Skeletal muscle satellite cell (primary cell): ENCODE results near the gene PTPRD.

ENCODE experiments used
- H3K27me3 ChIP-seq: 2 replicates; pipeline ENCODE4 v1.7.0; 2013; ENCODE audit warnings: low read length; ENCODE audit not compliant: control insufficient read depth, insufficient read depth
- H3K36me3 ChIP-seq: 2 replicates; pipeline ENCODE4 v1.7.0; 2013; ENCODE audit warnings: mild to moderate bottlenecking, control low read depth, low read length; ENCODE audit not compliant: insufficient read depth
- H3K4me1 ChIP-seq: 2 replicates; pipeline ENCODE4 v1.7.0; 2013; ENCODE audit warnings: low read length; ENCODE audit not compliant: control insufficient read depth, insufficient read depth
- H3K4me2 ChIP-seq: 2 replicates; pipeline ENCODE4 v1.7.0; 2013; ENCODE audit warnings: mild to moderate bottlenecking, low read length
- H3K4me3 ChIP-seq: 2 replicates; pipeline ENCODE4 v1.7.0; 2013; ENCODE audit warnings: low read length
- H3K9ac ChIP-seq: 2 replicates; pipeline ENCODE4 v1.7.0; 2013; ENCODE audit warnings: mild to moderate bottlenecking, low read depth, low read length, moderate library complexity
- H3K9me3 ChIP-seq: replicated peaks from 2 replicates; pipeline ENCODE4 v1.7.0; 2013; ENCODE audit warnings: mild to moderate bottlenecking, control low read depth, low read length

Gene PTPRD

GRCh38 chr9:8366161-8366926 is 2246.5 kb downstream of the PTPRD start:
- H3K27me3 ChIP-seq, result no peaks in the 10 kb centered on the region
- peaks cover 31% of the 10 kb centered on the region for H3K4me1 ChIP-seq
- peak overlapping the region; percentile 1 for H3K9ac ChIP-seq
- H3K36me3 ChIP-seq, result no peaks in the 10 kb centered on the region
- no peak overlapping the region for H3K4me3 ChIP-seq
- peak overlapping the region; percentile 45 for H3K4me2 ChIP-seq
- H3K9me3 ChIP-seq, result no peaks in the 10 kb centered on the region

- H3K9me3 ChIP-seq, result no peaks in the 10 kb centered on the region
These were observed 2247.2 kb downstream of the PTPRD start for GRCh38 chr9:8365466-8366160.

GRCh38 chr9:8365029-8365428 is 2247.8 kb downstream of the PTPRD start:
- Histone ChIP-seq H3K4me2 (peak overlapping the region; percentile 45), H3K27me3 (no peaks in the 10 kb centered on the region), H3K9me3 (no peaks in the 10 kb centered on the region), H3K4me1 (peaks cover 31% of the 10 kb centered on the region), H3K36me3 (no peaks in the 10 kb centered on the region), H3K9ac (no peak overlapping the region), H3K4me3 (peak overlapping the region; percentile 1)

More at GRCh38 chr9:8365466-8366160, 2247.2 kb downstream of the PTPRD start:
- H3K9ac ChIP-seq, result no peak overlapping the region
- H3K4me1 ChIP-seq, result peaks cover 31% of the 10 kb centered on the region
- H3K27me3 ChIP-seq, result no peaks in the 10 kb centered on the region
- no peaks in the 10 kb centered on the region for H3K36me3 ChIP-seq
- peak overlapping the region; percentile 45 for H3K4me2 ChIP-seq
- peak overlapping the region; percentile 1 for H3K4me3 ChIP-seq

- Histone ChIP-seq H3K27me3 (no peaks in the 10 kb centered on the region), H3K9me3 (no peaks in the 10 kb centered on the region), H3K36me3 (no peaks in the 10 kb centered on the region), H3K9ac (no peak overlapping the region), H3K4me3 (no peak overlapping the region), H3K4me2 (no peak overlapping the region), H3K4me1 (peaks cover 31% of the 10 kb centered on the region)
These were observed 2248.6 kb downstream of the PTPRD start for GRCh38 chr9:8364026-8364752.

- no peaks in the 10 kb centered on the region for H3K9me3 ChIP-seq
- H3K9ac ChIP-seq, result no peak overlapping the region
- no peak overlapping the region for H3K4me3 ChIP-seq
- H3K4me1 ChIP-seq, result peaks cover 31% of the 10 kb centered on the region
- H3K27me3 ChIP-seq, result no peaks in the 10 kb centered on the region
- no peaks in the 10 kb centered on the region for H3K36me3 ChIP-seq
- no peak overlapping the region for H3K4me2 ChIP-seq
These were observed 2250.6 kb downstream of the PTPRD start for GRCh38 chr9:8362250-8362649.

GRCh38 chr9:8361364-8361763 is 2251.4 kb downstream of the PTPRD start:
- peaks cover 22% of the 10 kb centered on the region for H3K4me1 ChIP-seq
- no peaks in the 10 kb centered on the region for H3K36me3 ChIP-seq
- H3K4me2 ChIP-seq, result no peak overlapping the region
- H3K27me3 ChIP-seq, result no peaks in the 10 kb centered on the region
- H3K9ac ChIP-seq, result no peak overlapping the region
- no peak overlapping the region for H3K4me3 ChIP-seq
- H3K9me3 ChIP-seq, result no peaks in the 10 kb centered on the region

GRCh38 chr9:8356406-8356805 is 2256.4 kb downstream of the PTPRD start:
- Histone ChIP-seq H3K4me2 (no peak overlapping the region), H3K9ac (no peak overlapping the region), H3K4me1 (no peaks in the 10 kb centered on the region), H3K4me3 (no peak overlapping the region), H3K9me3 (no peaks in the 10 kb centered on the region), H3K36me3 (no peaks in the 10 kb centered on the region), H3K27me3 (no peaks in the 10 kb centered on the region)

GRCh38 chr9:8351436-8351835 is 2261.4 kb downstream of the PTPRD start:
- no peak overlapping the region for H3K4me2 ChIP-seq
- H3K9ac ChIP-seq, result no peak overlapping the region

GRCh38 chr9:8349901-8350300 is 2262.9 kb downstream of the PTPRD start:
- Histone ChIP-seq H3K9me3 (no peaks in the 10 kb centered on the region), H3K4me2 (no peak overlapping the region), H3K4me3 (no peak overlapping the region)

More at GRCh38 chr9:8351436-8351835, 2261.4 kb downstream of the PTPRD start:
- H3K27me3 ChIP-seq, result no peaks in the 10 kb centered on the region
- no peak overlapping the region for H3K4me3 ChIP-seq
- no peaks in the 10 kb centered on the region for H3K36me3 ChIP-seq
- H3K9me3 ChIP-seq, result no peaks in the 10 kb centered on the region
- no peaks in the 10 kb centered on the region for H3K4me1 ChIP-seq

GRCh38 chr9:8349376-8349775 is 2263.4 kb downstream of the PTPRD start:
- Histone ChIP-seq H3K36me3 (no peaks in the 10 kb centered on the region), H3K27me3 (no peaks in the 10 kb centered on the region), H3K4me3 (no peak overlapping the region), H3K9ac (no peak overlapping the region), H3K9me3 (no peaks in the 10 kb centered on the region), H3K4me2 (no peak overlapping the region), H3K4me1 (no peaks in the 10 kb centered on the region)

More at GRCh38 chr9:8349901-8350300, 2262.9 kb downstream of the PTPRD start:
- Histone ChIP-seq H3K9ac (no peak overlapping the region), H3K4me1 (no peaks in the 10 kb centered on the region), H3K27me3 (no peaks in the 10 kb centered on the region), H3K36me3 (no peaks in the 10 kb centered on the region)

- Histone ChIP-seq H3K4me1 (no peaks in the 10 kb centered on the region), H3K4me3 (no peak overlapping the region), H3K4me2 (no peak overlapping the region), H3K9me3 (no peaks in the 10 kb centered on the region), H3K27me3 (no peaks in the 10 kb centered on the region), H3K9ac (no peak overlapping the region), H3K36me3 (no peaks in the 10 kb centered on the region)
These were observed 2264.0 kb downstream of the PTPRD start for GRCh38 chr9:8348756-8349155.
